HG03064 (cell line): Measurements from ENCODE around the gene JAKMIP1.
"Not testable (repeated sequence)": the region's sequence is repeated elsewhere in the genome, so short reads cannot be mapped to it uniquely, and the experiment has no call there.

ENCODE experiments used
- ATAC-seq: cut with Tn5 transposase; IDR thresholded peaks from one replicate; pipeline ENCODE4 v1.9.1; 2021; ENCODE audit warnings: low read depth; ENCODE audit not compliant: unreplicated experiment

Gene JAKMIP1

DNA sequence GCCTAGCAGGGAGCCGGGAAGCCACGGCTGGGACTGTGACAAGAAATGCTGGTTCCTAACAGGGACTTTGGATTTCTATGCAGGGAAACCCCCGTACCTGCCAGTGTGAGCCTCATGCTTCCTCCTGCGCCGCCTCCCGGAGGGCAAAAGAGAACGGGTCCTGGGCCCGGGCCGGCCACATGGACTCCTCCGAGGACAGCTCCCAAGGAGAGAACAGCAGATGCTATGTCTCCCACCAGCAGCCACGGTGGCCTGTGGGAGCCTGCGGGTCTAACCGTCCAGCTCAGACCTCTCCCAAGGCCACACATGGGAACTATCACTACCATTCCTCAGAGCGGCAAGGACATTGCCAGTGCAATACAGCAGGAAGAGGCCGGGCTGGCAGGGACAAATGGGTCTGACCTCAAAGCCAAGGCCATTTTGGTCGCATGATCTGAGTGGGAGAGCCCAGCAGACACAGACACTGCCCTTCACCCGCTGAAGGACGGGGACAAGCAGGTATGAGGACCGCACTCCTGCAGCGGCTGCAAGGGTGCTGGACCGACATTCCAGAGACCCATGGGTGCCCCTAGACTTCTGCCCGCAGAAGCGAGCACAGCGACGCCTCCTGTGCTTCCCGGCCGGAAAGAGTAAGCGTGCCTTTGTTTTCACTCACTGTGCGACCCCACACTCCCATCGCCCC, 177.6 kb downstream of the JAKMIP1 start:
- no peak for ATAC-seq

DNA sequence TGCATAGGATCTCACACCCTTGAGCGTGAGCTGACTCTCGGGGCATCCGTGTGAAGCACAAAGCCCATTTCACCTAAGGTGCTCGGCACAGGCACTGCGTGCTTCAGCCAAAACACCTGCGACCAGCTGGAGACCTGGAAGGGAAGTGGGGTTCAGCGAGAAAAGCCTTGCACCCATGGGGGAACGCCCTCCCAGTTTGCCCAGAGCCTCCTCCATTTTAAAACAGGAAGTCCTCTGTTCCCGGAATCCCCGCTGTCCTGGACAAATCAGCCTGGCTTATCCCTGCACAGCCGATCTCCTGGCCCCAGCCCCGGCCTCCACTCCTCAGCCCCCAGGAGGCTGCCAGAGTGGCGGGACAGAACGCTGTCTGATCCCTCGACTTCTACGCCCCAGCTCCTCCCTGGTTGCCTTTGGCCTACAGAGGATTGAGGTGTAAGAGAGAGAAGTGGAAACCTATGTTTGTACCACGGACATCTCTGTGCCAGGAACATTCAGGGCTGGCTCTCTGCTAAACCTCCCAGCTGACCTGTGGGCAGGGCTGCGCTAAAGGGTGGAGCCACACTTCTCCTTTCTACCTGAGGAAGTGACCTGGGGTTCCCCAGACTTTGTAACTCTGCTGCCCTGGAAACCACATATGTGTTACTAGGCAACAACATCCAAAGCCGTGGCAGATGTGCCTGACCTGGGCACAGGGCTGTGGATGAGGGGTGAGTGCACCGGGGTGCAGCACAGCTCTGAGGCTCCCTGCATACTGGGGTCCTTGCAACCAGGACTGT, 178.3 kb downstream of the JAKMIP1 start:
- ATAC-seq = no peak

DNA sequence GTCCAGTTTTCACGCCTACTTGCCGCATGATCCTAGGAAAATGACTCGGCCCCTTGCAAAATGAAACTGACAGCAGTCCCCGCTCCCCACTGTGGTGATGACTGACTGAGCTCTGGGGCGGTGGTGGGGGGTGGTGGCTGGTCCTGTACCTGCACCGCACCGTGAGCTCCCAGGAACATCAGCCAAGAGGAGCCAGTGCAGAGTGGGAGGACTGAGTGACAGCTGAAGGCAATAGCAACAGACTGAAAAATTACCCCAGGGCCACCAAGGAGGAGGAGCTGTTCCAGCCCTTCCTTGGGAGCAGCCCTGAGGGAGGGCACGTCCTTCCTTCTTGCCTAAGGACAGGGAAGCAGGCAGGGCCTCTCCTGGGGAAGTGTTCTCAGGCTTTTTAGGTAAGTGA, 179.7 kb downstream of the JAKMIP1 start:
- no peak for ATAC-seq

DNA sequence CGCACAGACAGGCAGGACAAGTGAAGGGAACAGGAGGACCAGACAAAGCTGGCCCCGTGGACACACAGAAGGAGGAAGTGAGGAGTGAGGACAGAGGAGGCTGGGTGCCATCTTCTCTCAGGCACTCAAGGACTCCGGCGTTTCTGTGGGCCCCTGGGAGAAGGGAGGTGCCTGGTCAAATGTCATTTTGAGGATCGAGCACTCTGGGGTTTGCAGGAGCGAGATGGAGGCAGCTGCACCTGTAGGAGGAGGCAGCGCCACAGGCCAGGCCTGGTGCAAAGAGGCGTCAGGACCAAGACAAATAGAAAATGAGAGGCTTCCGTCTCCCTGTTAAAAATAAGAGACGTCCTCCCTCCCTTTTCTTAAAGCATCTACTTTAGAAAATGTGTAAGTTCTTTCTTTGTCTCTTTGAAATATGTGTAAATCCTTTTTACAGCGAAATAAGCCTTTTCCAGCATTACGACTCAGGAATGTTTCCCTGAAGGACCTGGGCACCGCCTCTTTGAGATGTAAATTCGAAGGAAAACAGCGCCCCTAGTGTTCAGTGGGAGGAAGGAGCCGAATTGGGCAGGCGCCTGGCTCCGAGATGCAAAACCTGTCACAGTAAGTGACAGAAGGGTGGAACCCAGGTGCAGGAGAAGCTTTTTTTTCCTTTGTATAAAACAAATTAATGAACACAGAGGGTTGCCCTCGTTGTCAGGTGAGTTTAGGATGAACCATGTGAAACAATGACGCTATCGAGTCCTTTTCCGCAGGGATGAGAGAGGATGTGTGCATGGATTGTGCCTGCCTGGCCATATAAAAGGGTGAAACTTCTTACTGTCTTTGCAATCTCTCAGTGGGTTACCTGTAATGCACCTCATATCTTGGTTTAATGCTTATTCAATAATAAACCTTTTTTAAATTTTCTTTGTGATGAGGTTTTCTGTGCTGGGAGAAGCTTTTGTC, 180.8 kb downstream of the JAKMIP1 start:
- no peak for ATAC-seq

DNA sequence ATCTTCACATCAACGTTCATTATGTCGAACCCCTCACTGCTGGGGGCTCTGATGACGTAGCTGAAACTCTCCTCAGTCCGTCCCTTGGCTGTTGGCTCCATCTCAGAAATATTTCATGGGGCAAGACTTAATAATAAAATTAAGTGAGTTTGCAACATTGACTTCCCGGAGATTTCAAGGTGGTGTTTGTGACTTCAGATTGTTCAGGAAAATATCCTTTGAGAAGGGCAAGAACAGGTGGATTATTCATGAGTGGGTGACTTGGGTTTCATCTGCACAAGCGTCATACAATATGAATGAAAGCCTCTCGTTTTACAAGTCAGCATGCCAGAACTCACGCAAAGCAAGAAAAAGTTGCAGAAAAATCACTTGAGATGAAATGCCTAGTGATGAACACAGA, 182.0 kb downstream of the JAKMIP1 start, which contains the start of gene C4orf50:
Gene C4orf50, minus strand, starts transcription at position 101 of the 400 bp plus-strand sequence.
- ATAC-seq = no peak

DNA sequence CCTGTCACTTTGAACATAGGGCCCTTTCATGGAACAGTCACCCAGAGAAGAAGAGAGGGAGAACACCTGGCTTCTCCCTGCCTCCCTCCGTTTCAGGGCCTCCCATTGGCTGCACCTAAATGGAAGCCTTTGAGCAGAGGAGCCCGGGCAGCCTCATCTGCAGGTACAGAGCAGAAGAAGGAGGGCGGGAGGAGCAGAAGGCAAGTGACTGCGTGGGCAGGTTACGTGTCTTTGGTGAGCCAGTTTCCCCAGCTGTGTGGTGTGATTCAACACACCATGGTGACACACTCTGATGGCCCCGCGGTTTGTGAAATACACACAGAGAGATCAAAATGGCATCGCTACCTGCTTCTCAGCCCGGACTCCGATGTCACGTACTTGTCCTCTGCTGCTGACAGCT, 182.5 kb downstream of the JAKMIP1 start:
- ATAC-seq = no peak

DNA sequence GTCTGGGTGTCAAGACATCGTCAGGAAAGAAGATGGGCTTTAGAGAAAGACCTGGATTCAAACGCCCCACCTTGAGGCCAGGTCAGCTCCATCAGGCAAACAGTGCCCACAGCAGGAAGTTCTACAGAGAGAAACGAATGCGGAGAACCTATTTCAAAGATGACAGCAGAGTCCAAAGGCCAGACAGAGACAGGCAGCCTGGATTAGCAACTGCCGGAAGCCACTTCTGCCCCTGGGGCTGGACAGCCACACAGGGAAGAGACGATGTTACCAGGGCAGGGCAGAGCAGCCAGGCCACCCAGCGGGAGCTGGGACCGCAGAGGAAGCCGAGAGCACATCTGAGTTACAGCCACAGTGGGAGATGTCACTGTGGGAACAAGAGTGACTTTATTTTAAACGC, 183.3 kb downstream of the JAKMIP1 start:
- ATAC-seq = no peak

DNA sequence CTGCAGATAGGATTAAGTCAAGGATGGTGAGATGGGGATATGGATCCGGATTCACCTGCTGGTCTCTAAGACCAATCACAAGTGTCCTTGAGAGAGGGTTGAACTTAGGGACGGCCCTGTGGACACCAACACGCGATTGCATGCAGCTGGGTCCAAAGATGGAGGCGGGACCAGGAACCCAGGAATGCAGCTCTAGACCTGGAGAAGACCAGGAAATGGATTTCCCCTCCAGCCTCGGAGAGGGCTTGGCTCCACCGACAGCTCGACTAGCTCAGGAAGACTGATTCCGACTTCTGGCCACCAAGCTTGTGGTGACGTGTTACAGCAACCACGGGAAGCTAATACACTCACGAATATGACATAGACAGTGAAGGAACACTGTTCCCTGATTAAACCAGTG, 186.8 kb downstream of the JAKMIP1 start:
- ATAC-seq = no peak

DNA sequence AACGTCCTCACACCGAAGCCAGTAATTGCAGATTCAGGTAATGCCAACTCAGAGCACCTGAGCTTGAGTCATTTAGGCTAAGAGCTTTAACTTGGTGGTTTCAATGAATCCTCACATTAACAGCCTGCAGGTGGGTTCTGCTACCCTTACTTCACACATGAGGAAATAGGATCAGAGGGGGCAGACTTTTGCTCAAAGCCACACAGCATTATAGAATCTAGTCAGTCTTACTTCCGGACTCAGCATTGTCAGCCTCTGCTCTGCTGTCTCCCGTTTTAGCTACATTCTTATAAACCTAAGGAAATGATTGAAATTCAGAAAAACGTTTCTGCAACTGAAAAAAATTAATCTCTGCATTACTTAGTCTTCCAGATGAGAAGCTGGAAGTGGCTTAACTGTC, 188.1 kb downstream of the JAKMIP1 start:
- no peak for ATAC-seq

DNA sequence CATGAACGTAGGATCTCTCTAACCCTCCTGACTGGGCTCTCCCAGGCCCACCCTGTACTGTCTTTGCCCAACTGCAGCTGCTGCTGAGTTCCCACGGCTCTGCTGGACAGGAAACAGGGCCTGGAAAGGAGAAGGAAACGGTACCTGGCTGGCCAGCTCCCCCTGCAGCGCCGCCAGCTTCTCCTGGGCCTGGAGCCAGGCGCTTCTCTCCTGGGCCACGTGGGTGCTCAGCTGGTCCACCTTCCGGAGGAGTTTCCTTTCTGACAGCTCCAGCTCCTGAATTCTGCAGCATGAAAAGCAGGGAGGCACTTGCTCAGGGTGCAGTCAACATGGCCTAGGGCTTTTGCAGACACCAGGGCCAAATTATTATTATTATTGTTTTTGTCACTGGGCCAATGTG, 188.7 kb downstream of the JAKMIP1 start:
- no peak for ATAC-seq

DNA sequence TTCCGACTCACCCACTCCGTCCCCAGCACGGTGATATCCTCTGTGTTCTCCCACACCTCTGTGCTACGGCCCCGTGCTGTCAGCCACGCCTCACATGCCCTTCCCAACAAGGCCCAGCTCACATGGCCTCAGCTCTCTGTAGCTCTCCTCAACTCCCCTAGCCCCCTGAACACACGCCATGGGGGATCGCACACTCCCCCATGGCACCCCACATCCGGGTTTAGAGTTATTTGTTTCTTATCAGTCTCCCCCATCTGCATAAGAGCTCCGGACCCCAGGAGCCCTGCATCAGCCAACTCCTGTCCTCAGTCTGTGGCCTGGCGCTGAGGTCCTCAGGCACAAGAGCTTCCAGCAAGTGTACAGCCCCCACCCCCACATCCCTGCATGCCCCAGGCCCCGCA, 189.1 kb downstream of the JAKMIP1 start:
- ATAC-seq = no peak

DNA sequence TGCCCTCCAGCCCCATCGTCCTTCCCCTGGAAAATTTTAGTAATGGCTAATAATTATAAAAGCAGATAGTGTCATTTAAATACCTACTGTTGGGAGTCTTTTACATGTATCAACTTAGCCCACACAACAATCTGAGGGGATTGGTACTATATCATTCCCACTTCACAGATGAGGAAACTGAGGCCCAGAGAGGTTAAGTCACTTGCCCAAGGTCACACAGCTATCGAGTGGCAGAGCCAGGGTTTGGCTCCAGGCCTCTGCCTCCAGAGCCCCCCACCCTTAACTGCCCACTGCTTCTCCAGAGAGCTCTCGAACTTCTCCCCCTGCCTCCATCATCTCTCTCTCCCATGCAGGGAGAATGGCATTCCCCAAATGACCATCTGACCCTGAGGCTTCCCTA, 189.6 kb downstream of the JAKMIP1 start:
- no peak for ATAC-seq

DNA sequence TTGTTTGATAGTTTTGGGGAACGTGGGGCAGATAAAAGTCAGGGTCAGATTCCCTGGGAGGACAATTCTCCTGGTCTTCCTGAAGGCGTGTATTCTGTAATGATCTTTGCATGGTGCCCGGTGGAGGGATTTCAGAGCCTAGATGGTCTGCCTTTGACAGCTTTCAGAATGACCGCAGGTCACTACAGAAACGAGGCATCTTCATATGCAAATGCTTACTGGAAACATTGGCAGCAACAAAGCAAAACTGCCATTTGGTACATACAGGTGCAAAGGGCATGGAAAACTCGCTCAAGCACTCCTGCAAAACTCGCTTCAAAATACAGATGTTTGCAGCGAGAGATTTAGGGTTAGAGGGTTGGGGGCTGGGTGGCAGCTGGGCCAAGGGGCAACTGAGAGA, 190.9 kb downstream of the JAKMIP1 start:
- ATAC-seq = no peak

DNA sequence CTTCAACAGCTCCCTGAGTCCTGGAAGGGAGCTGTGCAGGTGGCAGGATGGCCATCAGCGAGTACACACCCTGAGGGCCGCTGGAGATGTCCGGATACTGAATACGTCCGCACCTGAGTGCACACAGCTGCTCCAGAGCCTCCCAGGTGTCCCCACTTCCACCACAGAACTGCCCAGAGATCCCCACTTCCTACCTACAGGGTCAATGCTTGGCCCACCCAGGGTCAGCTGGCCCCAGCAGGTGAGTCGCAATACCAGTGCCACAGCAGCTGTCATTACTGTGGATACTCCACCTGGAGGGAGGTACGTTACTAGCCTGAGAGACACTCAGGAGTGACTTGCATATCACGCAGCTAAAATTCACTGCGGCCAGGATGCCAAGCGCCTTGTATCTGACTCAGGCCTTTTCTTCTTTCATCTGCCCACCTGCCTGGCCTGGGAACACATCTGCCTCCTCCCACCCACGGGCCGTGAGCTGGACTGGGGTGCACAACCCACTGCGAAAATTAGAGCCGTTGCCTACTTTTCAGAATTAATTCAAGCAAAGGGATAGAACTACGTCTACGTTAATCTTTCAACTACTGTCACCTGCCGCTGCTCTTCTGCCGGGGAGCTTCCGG, 191.5 kb downstream of the JAKMIP1 start:
- no peak for ATAC-seq

DNA sequence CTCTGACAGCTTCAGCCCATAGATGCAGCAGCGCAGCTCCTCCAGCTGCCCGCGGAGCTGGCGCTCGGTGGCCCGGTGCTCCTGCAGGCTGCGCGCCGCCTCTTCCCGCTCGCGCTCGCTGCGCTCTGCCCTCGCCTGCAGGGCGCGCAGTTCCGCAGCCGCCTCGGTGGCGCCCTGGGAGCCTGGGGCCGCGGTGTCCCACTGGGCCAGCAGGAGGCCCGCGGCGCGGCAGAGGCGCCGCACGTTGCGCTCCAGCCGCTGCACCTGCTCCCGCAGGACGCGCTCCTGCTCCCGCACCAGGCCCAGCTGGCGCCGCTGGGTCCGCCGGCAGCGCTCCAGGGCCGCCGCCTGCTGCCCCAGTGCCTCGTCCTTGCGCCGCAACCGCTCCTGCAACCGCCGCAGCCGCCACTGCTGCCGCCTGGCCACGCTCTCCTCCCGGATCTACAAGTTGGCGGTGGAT, 192.2 kb downstream of the JAKMIP1 start:
- no peak for ATAC-seq

DNA sequence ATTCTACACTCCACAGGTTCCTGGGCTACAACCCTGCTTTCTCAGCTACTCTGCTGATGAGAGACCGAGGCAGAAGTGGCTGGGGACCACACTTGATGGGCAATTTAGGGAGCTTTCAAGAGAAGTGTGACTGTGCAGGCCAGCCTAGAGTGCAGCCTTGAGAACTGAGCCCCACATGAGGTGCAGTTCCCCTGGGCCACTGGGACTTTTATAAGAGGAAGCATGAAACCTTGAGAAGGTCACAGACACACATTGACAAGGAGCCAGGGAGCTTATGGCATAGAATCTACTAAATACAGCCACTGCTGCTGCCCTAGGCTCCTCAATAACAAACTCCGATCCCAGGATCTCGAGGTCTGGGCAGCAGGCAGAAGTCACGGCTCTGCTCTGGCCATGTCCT, 195.2 kb downstream of the JAKMIP1 start:
- no peak for ATAC-seq

DNA sequence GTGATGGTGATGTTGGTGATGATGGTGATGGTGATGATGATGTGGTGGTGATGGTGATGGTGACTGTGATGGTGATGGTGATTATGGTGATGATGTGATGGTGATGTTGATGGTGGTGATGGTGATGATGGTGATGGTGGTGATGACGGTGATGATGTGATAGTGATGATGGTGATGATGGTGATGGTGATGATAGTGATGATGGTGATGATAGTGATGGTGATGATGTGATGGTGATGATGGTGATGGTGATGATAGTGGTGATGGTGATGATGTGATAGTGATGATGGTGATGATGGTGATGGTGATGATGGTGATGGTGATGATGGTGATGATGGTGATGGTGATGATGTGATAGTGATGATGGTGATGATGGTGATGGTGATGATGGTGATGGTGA, 196.9 kb downstream of the JAKMIP1 start:
- ATAC-seq = not testable (repeated sequence)

DNA sequence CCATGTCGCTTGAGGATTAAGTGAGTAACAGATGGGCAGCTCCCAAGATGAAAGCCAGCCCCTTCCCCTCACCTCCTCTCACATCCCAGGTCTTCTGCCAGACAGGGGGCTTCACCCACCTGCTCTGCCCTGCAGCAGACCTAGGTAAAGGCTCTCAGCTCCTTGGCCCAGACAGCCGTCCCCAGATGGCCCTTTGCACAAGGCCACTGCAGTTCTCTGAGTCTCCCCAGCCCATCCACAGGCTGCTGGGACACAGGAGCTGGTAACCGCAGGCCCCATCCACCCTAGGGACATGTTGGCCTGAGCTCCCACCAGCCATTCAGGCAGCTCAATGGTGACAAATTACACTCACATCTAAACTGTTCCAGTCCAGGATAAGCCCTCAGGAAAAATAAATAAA, 197.4 kb downstream of the JAKMIP1 start:
- ATAC-seq = no peak

DNA sequence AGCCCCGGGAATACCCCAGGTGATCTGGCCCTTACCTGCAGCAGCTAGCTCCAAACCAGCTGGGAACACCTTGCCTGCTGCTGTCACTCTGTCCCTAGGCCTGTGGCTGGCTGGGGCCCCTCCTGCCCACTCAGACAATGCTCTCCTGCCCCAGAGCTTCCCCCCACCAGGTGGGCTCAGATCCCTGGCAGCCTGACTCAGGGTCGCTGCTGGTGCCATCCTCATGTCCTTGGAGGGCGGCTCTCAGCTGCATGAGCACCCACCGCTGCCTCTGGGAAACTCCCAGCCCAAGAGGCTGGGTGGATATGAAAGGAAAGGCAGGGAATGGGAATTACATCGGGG, 197.9 kb downstream of the JAKMIP1 start:
- no peak for ATAC-seq

DNA sequence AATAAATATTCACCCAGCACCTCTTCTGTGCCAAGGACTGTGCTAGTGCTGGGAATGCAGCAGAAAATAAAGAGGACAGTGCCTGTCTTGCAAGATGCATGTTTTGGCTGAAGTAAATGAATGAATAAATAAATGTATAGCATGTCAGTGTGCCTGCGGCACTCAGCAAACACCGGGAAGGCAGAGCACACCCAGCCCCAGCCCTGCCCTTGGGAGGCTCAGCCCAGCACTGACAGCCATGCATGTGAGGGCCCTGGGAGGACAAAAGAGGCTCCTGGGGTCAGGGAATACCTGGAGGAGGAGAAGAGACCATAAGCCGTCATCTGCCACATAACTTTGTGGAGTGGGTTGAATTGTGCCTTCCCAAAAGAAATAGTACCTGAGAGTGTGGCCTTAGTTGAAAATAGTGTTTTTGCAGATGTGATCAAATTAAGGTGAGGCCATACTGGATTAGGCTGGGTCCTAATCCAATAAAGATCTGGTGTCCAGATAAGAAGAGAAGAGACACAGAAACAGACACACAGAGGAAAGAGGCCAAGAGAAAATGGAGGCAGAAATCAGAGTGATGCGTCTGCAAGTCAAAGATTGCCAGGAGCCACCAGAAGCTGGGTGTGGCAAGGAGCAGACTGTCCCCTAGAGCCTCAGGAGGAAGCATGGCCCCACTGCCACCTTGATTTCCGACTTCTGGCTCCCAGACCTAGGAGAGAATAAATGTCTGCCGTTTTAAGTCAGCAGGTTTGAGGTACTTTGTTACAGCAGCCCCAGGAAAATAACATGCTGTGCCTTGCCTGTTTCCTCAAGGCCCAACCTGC, 198.5 kb downstream of the JAKMIP1 start:
- no peak for ATAC-seq
